Stimulated activated effector memory CD8-positive, alpha-beta T cell treated with anti-CD3 and anti-CD28 coated beads, Interleukin-12 subunit alpha, Interleukin-12 subunit beta, amount 100 ng/mL, for 72 hours (primary cell): Measurements from ENCODE around the gene VSNL1.

ENCODE experiments used
- ATAC-seq: fragments of 150-1000 bp; cut with Tn5 transposase; 2 replicates; pipeline ENCODE4 v1.10.0; 2021
- DNase-seq, 2 donors: peaks; one replicate each; pipeline ENCODE4 v3.0.0; 2021 to 2022; ENCODE audit warnings: low spot score in 2 of 2
- H3K27ac Mint-ChIP-seq: one replicate; pipeline ENCODE4 v1.8.0; 2022; ENCODE audit warnings: mild to moderate bottlenecking, mixed read lengths
- H3K36me3 Mint-ChIP-seq: one replicate; pipeline ENCODE4 v1.8.0; 2022; ENCODE audit warnings: mild to moderate bottlenecking, mixed read lengths
- H3K4me1 Mint-ChIP-seq: one replicate; pipeline ENCODE4 v1.8.0; 2022; ENCODE audit warnings: mixed read lengths
- H3K4me3 Mint-ChIP-seq: one replicate; pipeline ENCODE4 v1.8.0; 2022; ENCODE audit warnings: mild to moderate bottlenecking, mixed read lengths
- H3K9me3 Mint-ChIP-seq: one replicate; pipeline ENCODE4 v1.8.0; 2022; ENCODE audit warnings: mixed read lengths

Gene VSNL1

GRCh38 chr2:17607379-17607778, 66.9 kb downstream of the VSNL1 start:
- Mint-ChIP-seq H3K4me1 (no peaks in the 10 kb centered on the region), H3K9me3 (no peaks in the 10 kb centered on the region), H3K27ac (no peak overlapping the region), H3K36me3 (no peaks in the 10 kb centered on the region), H3K4me3 (no peak overlapping the region)
- ATAC-seq (no peak), DNase-seq (no peak)

- Mint-ChIP-seq H3K4me1 (no peaks in the 10 kb centered on the region), H3K4me3 (no peak overlapping the region), H3K27ac (no peak overlapping the region), H3K36me3 (no peaks in the 10 kb centered on the region), H3K9me3 (no peaks in the 10 kb centered on the region)
- no peak for ATAC-seq
- no peak for DNase-seq
Measured at GRCh38 chr2:17608251-17608650, 67.8 kb downstream of the VSNL1 start.

- no peak overlapping the region for H3K27ac Mint-ChIP-seq
- H3K4me1 Mint-ChIP-seq = no peaks in the 10 kb centered on the region
- no peaks in the 10 kb centered on the region for H3K36me3 Mint-ChIP-seq
- ATAC-seq = no peak
- no peak overlapping the region for H3K4me3 Mint-ChIP-seq
- H3K9me3 Mint-ChIP-seq = no peaks in the 10 kb centered on the region
- DNase-seq = no peak
Measured at GRCh38 chr2:17610521-17610920, 70.0 kb downstream of the VSNL1 start.

DNA sequence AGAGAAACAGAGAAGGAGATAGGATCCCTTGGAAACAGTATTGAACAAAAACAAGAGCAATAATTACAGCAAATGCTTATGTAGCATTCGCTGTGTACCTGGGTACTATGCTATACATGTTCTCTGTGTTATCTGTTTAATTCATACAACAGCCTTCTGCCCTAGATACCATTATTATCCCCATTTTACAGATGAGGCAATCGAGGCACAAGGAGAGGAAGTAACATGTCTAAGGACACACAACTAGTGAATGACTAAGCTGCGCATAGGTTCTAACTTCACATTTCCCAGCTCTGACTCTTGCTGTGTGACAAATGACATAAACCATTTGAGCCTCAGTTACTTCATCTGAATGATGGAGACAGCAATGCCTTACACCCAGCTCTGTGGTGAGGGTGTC, 70.5 kb downstream of the VSNL1 start:
- Mint-ChIP-seq H3K4me1 (no peaks in the 10 kb centered on the region), H3K9me3 (no peaks in the 10 kb centered on the region), H3K4me3 (no peak overlapping the region), H3K27ac (no peak overlapping the region), H3K36me3 (no peaks in the 10 kb centered on the region)
- no peak for ATAC-seq
- no peak for DNase-seq

GRCh38 chr2:17614174-17614930, 73.9 kb downstream of the VSNL1 start:
- no peaks in the 10 kb centered on the region for H3K36me3 Mint-ChIP-seq
- H3K4me1 Mint-ChIP-seq = no peaks in the 10 kb centered on the region
- H3K27ac Mint-ChIP-seq = no peak overlapping the region
- ATAC-seq (no peak), DNase-seq (no peak)
- H3K4me3 Mint-ChIP-seq = no peak overlapping the region
- H3K9me3 Mint-ChIP-seq = no peaks in the 10 kb centered on the region

DNA sequence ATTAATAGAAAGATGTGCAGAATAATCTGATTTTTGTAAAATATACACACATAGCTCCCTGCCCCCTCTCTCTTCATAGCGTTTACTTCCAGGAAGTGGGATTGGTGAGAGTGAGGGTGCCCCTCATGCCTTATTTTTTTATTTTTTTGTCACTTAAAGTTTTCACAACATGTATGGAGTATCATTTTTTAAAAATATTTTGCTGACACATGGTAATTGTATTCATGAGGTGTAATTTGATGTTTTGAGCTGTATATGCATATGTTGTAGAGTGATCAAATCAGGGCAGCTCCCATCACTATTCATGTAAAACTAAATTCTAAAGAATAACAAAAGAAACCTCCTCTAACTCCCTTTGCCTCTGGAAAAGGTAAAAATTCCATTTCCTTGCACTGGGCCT, 74.7 kb downstream of the VSNL1 start:
- DNase-seq (no peak), ATAC-seq (no peak)
- Mint-ChIP-seq H3K4me3 (no peak overlapping the region), H3K27ac (no peak overlapping the region), H3K9me3 (no peaks in the 10 kb centered on the region), H3K4me1 (no peaks in the 10 kb centered on the region), H3K36me3 (no peaks in the 10 kb centered on the region)

DNA sequence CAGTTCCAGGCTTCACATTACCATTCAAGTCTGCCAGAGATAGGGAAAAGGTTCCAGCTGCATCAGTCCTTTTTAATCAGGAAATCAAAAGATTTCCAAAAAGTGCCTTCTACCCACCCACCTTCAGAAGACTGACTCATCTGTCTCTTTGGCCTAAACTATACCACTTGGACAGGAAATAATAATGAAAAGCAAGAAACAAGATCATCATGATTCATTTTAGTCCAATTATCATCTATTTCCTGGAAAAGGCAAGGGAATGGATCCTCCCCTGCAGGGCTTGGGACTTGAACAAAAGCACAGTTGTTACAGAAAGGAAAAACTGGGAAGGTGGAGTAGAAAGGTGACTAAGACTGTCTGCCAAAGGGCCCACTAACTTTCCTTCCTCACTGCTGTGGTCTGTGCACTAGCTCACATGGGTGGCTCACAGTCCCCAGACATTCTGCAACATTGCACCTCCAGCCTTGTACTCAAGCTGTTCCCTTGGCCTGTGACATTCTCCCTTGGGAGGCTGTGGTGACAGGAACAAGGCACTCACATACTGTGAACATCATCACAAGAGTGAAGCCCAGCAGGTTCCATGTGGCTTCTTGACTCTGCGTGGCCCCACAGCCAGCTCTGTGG, 75.3 kb downstream of the VSNL1 start:
- ATAC-seq = no peak
- no peaks in the 10 kb centered on the region for H3K9me3 Mint-ChIP-seq

DNA sequence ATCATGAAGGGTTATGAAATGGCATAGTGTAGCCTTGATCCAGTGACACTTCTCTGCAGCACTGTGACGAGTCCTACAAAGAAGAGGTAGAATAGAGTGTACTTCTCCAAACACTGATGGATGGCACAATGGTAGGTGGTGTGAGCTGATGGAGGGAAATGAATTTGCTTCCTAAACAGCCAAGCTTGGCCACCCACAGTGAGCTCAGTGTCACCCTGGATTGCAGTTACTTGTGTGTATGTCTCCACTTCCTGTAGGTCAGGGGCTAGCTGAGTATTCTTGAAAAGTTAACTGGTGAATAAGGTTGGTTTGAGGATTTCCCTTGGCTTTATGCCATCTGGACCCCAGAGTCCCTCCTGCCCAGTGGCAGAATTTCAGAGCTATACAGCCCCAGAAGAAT, 75.9 kb downstream of the VSNL1 start:
- Mint-ChIP-seq H3K36me3 (no peaks in the 10 kb centered on the region), H3K9me3 (no peaks in the 10 kb centered on the region), H3K4me1 (no peaks in the 10 kb centered on the region), H3K4me3 (no peak overlapping the region), H3K27ac (no peak overlapping the region)
- DNase-seq (no peak), ATAC-seq (no peak)

More for the DNA sequence above, 75.3 kb downstream of the VSNL1 start:
- Mint-ChIP-seq H3K36me3 (no peaks in the 10 kb centered on the region), H3K4me1 (no peaks in the 10 kb centered on the region), H3K4me3 (no peak overlapping the region), H3K27ac (no peak overlapping the region)
- no peak for DNase-seq

DNA sequence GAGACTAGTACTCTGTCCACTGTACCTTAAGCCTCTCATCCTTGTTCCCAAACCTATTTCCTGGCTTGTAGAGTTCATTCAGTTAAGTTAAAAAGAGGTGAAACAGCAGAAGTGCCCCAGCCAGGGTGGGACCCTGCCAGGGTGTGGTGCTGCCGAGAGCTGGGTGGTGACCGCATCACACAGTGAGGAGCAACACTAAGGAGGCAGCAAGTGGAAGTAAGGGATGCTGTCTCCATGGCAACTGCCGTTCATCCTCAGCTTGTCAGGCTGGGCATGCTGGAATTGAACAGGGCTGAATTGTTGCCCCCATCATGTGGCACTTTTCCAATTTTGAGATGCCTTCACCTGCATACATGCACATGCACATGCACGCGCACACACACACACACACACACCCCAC, 77.0 kb downstream of the VSNL1 start:
- Mint-ChIP-seq H3K9me3 (no peaks in the 10 kb centered on the region), H3K36me3 (no peaks in the 10 kb centered on the region), H3K4me1 (no peaks in the 10 kb centered on the region), H3K27ac (no peak overlapping the region), H3K4me3 (no peak overlapping the region)
- no peak for DNase-seq
- no peak for ATAC-seq

- H3K36me3 Mint-ChIP-seq = no peaks in the 10 kb centered on the region
- no peak overlapping the region for H3K4me3 Mint-ChIP-seq
- no peaks in the 10 kb centered on the region for H3K9me3 Mint-ChIP-seq
- no peak overlapping the region for H3K27ac Mint-ChIP-seq
- H3K4me1 Mint-ChIP-seq = no peaks in the 10 kb centered on the region
- ATAC-seq = no peak
- no peak for DNase-seq
Measured at GRCh38 chr2:17617955-17618354, 77.5 kb downstream of the VSNL1 start.

- Mint-ChIP-seq H3K27ac (no peak overlapping the region), H3K9me3 (no peaks in the 10 kb centered on the region), H3K4me3 (no peak overlapping the region), H3K4me1 (no peaks in the 10 kb centered on the region), H3K36me3 (no peaks in the 10 kb centered on the region)
- ATAC-seq (no peak), DNase-seq (no peak)
Measured at GRCh38 chr2:17620280-17620679, 79.8 kb downstream of the VSNL1 start.

DNA sequence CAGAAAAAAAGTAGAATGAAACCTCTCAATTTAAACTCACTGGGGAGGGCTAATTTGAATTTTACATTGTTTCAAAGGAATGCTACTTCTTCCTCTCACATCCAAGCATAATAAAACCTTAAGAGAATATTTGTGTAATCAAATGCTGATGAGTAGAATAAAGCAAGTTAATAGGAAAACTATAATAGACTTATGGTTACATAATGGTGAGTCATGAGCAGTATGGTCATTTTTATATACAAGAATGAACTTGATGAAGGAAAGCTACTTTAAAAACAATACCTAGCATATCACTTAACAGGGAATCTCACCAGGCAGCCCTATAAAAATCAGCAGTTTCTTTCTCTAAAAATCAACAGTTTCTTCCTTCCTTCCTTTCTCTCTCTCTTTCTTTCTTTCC, 80.3 kb downstream of the VSNL1 start:
- no peak overlapping the region for H3K4me3 Mint-ChIP-seq
- H3K9me3 Mint-ChIP-seq = no peaks in the 10 kb centered on the region
- no peaks in the 10 kb centered on the region for H3K4me1 Mint-ChIP-seq
- H3K36me3 Mint-ChIP-seq = no peaks in the 10 kb centered on the region
- DNase-seq (no peak), ATAC-seq (no peak)
- H3K27ac Mint-ChIP-seq = no peak overlapping the region

DNA sequence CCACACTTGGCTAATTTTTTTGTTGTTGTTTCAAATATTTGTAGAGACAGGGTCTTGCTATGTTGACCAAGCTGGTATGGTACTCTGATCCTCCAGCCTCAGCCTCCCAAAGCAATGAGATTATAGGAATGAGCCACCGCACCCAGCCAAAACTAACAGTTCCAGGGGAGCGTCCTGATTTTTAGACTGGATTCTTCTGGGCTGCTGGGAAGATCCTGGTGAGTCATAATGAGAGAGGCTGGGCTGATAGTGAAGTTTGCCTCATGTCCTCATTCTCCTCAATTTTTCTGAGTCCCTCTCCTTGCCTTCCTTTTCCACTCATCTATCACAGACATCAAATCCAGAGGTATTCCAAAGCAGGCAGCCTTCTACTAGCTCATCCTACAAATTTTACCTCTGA, 81.3 kb downstream of the VSNL1 start:
- Mint-ChIP-seq H3K4me3 (no peak overlapping the region), H3K9me3 (no peaks in the 10 kb centered on the region), H3K4me1 (no peaks in the 10 kb centered on the region), H3K36me3 (no peaks in the 10 kb centered on the region), H3K27ac (no peak overlapping the region)
- DNase-seq = no peak
- ATAC-seq = no peak

- H3K4me3 Mint-ChIP-seq = no peak overlapping the region
- H3K9me3 Mint-ChIP-seq = no peaks in the 10 kb centered on the region
- H3K4me1 Mint-ChIP-seq = no peaks in the 10 kb centered on the region
- H3K36me3 Mint-ChIP-seq = no peaks in the 10 kb centered on the region
- DNase-seq (no peak), ATAC-seq (no peak)
- no peak overlapping the region for H3K27ac Mint-ChIP-seq
Measured at GRCh38 chr2:17625446-17625845, 85.0 kb downstream of the VSNL1 start.

GRCh38 chr2:17626986-17627385, 86.5 kb downstream of the VSNL1 start:
- H3K4me3 Mint-ChIP-seq = no peak overlapping the region
- no peaks in the 10 kb centered on the region for H3K36me3 Mint-ChIP-seq
- no peak overlapping the region for H3K27ac Mint-ChIP-seq
- no peaks in the 10 kb centered on the region for H3K9me3 Mint-ChIP-seq
- no peaks in the 10 kb centered on the region for H3K4me1 Mint-ChIP-seq
- ATAC-seq (no peak), DNase-seq (no peak)

GRCh38 chr2:17627434-17627833, 86.9 kb downstream of the VSNL1 start:
- H3K9me3 Mint-ChIP-seq = no peaks in the 10 kb centered on the region
- ATAC-seq (no peak), DNase-seq (no peak)
- no peak overlapping the region for H3K4me3 Mint-ChIP-seq
- H3K27ac Mint-ChIP-seq = no peak overlapping the region
- H3K36me3 Mint-ChIP-seq = no peaks in the 10 kb centered on the region
- H3K4me1 Mint-ChIP-seq = no peaks in the 10 kb centered on the region
